GM19099 (cell line): ENCODE measurements around the gene ADGRV1.

ENCODE experiments used
- POLR2A ChIP-seq: IDR thresholded peaks from 3 replicates; pipeline ENCODE4 v1.6.1; 2011; ENCODE audit warnings: low read depth; ENCODE audit not compliant: insufficient read length; ENCODE audit errors: extremely low read depth

ADGRV1 gene

DNA sequence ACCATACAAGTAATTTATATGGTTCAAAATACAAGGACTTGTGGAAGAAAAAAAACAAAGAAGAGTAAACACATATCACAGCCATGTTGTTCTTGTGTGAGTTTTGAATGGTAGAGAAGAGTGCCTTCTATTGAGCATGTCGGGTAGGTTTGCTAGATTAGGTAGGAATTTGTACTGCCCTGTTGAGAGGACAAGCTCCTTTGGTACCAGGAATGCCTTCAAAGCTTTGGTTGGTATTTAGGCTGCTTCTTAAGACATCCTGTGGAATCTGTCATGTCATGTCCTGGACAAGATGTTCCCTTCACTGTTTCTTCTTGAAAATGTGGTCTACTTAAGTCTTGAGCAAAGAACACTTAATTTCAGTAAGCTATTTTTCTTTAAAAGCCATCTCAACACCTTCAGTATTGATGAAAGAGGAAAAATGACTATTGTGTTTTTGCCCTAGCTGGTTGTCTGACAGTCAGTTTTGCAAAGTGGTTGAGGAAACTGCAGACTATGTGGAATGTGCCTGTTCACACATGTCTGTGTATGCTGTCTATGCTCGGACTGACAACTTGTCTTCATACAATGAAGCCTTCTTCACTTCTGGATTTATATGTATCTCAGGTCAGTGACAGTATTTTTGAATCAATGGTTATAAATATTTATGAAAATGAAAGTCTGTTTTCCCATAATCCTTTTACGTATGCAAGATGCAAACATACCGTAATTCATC lies 296.9 kb downstream of the ADGRV1 start:
- TF ChIP-seq POLR2A = no peak

DNA sequence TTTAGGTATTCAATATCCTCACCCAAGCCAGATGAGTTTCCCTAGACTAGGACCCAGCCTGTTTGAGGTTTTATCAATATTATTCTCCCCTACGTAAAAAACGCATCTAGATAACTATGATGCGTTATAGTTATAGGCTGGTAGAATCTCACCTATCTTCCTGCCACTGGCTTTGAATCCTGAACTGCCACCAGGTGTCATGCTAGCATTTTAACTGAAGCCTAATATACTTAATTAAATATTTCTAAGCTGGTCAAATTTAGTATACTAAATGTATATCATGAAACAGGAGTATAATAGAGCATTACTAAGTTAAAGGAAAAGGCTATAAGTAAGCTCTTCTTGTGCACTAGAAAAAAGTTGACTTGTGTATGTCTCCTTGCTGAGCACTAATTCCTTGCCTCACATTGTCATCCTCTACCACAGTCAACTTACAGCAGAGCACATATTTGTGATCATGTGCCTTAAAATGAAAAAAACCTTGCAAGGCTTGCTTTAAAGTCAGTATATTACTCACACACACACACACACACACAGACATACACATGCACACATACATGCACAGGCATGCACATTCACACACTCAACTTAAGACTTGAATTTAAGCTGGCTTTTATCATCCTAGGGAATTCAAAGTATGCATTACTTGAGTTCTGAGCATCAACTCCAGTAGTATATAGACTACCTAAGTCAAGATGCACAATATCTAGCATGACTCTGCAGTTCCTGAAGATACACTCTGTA lies 303.4 kb downstream of the ADGRV1 start:
- TF ChIP-seq POLR2A = no peak

DNA sequence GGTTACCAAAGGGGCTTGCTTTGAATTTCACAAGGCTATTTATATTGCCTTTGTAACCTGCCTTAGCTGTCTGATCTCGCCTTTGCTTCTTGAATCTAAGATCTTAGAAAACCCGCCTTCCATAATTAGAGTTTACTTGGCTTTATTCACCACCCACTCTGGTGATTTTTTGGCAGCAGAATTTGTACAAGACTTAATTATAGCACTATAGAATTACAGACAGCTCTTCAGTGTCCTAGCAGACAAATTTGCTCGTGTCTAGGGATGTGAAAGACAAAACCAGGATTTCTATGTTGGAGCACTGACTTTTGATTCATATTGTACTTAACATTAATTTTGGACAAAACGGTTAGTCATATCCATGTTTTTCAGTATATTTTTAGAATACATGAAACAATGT lies 306.6 kb downstream of the ADGRV1 start:
- no peak for TF ChIP-seq POLR2A

DNA sequence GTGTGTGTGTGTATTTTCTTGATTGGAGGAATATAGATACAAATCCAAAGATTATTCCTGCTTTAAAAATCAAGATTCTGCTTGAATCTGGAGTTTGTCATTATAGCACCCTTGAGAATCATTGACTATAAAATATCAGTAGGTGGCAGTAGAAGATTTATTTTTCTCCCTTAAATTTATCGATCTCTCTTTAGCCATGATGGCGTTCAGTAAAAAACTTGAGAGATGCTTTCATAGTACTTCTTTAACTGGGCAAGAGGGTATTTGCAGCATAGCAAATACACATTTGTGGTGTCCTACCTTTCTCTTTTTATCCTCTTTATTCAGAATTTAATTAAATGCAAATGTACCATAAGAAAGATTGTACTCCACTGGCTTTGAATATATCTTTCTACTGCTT lies 307.7 kb downstream of the ADGRV1 start:
- no peak for TF ChIP-seq POLR2A

DNA sequence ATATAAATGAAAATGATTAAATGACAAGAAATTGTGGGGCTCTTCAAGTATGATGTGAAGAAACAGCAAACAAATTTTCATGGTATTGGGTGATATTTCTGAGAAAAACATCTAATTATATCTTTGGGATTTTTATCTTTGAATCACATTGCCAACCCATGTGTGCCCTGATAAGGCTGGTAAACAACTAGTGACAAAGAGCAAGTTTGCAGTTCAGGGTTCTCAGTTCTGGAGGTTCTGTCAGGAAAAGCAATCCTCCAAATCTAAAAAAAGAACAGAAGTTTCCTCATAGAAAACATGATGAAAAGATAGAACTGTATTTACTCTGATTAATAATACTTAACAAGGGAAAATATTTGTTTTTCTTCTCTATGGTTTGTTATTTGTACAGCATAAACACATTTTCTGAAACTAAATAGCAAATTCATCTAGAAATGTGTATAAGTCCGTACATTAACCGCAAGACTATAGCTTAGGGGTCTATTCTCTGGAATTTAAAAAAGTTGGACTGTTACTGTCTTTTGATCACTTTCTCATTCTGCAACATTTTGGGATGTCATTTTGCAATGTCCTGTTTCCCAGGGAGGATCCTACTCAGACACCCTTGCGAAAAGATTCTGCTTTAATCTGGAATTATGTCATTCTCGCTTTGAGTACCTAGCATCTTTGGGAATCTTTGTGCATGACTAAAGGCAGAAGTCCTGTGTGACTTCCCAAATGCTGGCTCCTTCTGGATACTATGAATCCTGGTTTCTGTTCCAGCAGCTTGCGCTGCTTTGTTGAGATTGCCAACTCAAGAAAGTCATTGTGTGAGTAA lies 308.5 kb downstream of the ADGRV1 start:
- TF ChIP-seq POLR2A = no peak

DNA sequence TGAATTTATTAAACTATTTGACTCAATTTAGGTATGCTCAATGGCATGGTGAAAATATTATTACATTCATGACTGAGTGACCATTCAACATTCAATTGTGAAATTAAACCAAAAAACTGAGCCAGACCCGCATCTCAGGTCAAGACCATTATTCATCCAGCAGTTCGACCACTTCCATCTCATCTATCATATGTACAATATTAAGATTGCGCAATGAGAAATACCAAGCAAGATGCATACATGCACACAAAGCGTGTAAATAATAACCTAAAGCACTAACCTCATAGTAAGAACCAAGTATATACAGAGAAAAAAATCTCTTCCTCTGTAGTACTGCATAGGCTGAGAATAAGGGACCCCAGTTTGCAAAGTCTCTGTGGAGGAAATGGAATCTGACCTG lies 310.2 kb downstream of the ADGRV1 start:
- TF ChIP-seq POLR2A = no peak

DNA sequence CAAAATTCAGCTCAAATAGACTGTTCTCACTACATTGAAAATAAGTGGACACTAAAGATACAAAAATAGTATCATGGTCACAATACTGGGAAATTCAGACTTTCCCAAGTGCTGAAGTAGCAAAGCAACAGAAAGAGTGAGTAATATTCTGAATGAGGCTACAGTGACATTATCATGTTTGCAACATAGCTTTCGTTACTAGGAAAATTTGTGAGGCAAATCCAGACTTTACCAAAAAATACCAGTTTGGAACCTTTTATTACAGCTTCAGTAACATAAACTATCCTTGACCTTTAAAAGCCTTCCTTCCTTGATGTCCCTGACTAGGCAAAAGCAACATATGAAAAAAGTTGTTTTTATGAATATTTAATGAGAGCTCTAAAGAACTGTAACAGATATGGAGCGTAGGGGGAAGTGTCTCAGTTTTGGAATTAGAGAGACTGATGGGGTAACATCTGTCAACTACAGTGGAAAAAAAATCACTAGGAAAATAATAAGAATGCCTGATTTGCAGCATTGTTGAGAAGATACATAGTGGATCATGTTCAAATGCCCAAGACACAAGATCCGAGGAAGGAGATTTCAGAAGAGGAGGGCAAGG lies 312.9 kb downstream of the ADGRV1 start:
- no peak for TF ChIP-seq POLR2A

DNA sequence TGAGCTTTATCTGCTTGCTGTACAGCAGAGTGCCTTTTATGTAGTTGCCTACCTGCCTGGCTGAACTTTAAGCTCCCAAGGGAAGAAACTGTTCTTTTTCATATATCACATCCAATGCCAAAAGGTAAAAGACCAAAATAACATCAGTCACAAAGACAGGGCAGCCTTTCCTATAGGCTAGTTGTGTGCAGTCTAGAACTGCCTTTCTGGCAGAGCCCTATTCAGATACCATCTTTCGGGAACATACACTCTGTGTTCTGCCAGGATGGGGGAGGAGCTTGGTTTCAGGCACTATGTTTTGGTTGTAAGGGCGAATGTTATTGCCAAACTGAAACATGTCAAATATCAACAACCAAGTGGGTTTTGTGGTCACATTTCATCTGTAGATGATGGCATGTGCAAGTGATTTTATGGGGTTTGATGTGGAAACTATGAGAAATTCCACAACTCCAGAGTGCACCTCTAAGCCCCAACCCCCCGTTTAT lies 314.5 kb downstream of the ADGRV1 start:
- no peak for TF ChIP-seq POLR2A

DNA sequence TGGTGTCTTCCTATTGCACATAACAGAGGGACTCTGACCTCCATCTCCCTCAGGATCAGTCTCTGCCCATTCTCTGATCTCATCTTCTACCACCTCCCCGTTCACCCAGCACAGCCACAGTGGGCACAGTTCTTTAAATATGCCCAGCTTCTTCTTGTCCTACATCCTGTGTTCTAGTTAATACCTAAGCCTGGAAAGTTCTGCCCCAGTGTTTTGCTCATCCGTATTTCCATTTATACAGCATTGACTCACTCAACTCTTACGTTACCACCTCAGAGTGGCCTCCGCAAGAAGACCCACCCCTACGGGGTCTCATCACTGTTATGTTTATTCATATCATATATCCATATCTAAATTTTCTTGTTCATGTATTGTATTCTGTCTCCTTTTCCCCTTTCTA lies 315.5 kb downstream of the ADGRV1 start:
- no peak for TF ChIP-seq POLR2A

DNA sequence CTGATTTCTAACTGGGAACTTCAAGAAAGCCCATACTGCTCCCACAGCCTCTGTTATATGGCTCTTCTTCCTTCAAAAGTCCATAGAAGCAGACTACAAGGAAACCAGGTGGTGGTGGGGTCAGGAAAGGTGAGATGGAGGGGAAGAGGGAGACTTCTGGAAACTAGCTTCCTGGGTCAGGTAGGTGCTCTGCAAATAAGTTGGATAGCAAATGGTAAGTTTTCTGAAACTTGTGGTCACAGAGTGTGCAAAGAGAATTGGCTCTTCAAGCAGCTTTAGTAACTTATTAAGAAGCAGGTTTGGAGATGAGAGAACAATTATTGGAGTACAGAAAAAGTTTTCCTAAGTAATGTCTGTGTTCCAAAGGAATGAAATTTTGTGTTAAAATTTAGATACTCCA lies 316.9 kb downstream of the ADGRV1 start:
- TF ChIP-seq POLR2A = no peak

DNA sequence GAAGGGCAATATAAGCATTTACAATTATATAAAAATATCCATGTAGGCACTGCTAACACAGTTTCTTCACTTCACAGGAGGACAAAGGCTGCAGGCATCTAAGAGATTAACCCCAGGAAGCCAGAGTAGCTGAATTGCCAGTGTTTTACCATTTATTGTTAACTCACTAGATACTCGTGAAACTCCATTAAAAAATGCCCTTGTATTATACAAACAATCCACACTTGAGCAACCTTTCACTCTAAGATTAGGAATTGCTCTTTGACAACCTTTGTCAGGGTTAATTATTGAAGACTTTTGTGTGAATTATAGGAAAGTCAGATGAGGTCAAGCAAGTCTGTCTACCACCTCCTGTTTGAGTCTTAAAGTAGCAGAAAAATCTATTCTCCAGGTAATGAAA lies 317.8 kb downstream of the ADGRV1 start:
- no peak for TF ChIP-seq POLR2A

DNA sequence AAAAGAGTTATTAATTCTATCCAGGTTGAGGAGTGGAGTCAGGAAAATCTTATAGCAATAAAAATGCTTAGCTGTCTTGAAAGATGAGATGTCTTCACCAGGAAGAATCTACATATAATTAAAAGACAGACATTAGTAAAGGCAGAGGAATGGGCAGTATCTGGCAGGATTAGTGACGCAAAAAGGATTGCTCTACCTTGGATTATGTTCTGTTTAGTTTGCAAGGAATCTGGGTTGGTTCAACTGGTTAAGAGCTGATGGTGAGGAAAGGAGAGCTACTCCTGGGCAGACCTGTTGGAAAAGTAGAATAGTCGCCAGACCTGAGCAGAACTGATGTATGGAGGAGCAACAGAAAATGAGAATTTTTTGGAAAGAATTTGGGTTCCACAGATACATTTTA lies 318.5 kb downstream of the ADGRV1 start:
- no peak for TF ChIP-seq POLR2A

DNA sequence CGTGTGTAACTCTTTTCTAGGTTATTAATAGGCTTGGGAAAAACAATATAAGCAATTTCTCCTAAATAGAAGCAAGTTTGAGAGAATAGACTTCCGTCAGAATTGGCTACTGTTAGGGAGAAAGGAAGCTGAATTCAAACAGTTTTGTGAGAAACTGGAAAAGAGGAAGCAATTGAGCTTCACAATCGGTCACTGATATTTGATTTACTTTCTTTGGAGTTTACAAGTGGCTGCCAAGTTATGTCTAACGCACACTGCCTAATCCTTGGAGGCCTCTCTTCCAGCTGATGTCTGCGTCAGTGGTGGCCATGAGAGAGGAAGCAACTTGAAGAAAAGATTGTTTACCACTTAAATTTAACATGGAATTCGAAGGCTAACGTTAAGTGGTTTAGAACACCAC lies 319.5 kb downstream of the ADGRV1 start:
- TF ChIP-seq POLR2A = no peak

DNA sequence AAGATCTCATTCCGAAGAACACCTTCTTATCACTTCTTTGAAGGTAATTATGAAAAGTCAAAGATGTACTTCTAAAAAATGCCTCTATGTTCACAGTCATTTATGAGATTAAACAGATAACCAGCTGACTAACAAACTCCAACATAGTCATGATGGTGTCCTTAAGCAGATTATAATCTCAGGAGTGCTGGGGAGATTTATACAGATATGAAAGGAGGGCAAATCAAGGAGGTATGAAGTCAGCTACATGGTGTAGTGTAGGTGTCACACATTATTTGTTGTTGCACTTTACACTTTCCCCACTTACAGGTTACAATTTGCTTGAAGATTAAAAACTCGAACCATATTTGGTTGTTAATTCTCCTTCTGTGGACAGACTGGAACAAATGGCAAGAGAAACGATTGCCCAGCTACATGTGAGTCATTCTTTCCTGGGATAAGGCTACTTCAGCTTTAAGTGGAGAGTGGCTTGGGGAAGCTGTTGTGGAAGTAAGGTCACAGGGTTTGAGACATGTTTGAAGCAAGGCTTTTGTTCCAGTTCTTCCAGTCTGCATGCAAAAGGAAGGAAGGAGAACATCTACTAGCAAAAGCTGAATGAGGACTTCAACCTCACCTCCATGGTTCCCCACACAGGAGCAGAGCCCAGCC lies 320.1 kb downstream of the ADGRV1 start:
- no peak for TF ChIP-seq POLR2A
